Stimulated activated CD8-positive, alpha-beta memory T cell treated with anti-CD3 and anti-CD28 coated beads, Interleukin-12 subunit alpha, Interleukin-12 subunit beta, amount 100 ng/mL, for 24 hours (primary cell): ENCODE results near the gene CAND1.
"Not testable (repeated sequence)": the region's sequence is repeated elsewhere in the genome, so short reads cannot be mapped to it uniquely, and the experiment has no call there.

ENCODE experiments used
- DNase-seq: peaks from one replicate; pipeline ENCODE4 v3.0.0-alpha.2; 2020; ENCODE audit errors: extremely low read depth

Gene CAND1

DNA sequence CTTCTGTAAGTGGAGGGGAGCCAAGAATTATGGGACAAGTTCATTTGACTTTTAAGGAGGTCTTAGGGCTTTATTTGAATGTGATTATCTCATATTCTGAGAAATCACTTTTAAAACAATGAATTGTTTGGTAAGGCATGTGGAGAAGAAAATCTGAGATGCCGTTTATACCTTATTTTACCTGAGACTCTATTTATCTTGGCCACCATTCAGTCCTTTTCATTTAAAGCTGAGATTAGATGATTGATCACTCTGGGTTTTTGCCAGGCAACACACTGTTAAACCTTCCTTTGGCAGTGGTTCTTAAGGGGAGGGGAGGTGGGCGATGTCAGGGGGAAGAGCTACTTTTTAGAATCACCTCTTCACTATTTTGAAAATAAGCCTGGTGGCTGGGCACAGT is 11.4 kb downstream of the CAND1 start:
- no peak for DNase-seq

DNA sequence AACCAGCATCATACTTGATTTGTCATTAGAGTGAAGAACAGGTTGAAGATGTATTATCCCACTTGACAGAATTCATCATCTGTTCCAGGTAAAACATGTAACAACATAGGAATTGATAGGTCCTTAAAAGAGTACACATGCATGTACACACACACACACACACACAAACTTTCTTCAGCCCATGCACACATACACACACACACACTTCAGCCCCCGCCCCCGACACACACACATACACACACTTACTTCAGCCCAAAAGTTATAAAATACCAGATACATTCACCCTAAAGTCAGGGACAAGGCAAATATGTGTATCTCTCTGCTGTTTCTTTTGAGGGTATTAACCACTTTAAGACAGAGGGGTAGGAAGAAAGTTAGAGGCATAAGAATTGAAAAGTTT is 15.4 kb downstream of the CAND1 start:
- no peak for DNase-seq

DNA sequence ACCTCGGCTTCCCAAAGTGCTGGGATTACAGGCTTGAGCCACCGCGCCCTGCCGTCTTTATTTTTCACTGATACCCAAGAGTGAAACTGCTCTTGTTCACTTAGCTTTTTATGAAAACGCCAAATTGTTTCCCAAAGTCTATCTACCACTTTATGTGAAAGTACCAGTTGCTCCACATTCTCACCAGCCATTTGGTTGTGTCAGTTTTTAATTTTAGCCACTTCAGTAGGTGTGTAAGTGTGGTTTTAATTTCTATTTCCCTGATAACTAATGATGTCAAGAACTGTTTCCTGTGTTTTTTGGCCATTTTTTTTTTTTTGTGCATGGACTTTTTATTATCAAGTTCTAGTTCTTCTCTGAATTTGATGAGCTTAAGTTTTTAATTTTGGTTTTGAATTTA is 17.1 kb downstream of the CAND1 start:
- no peak for DNase-seq

DNA sequence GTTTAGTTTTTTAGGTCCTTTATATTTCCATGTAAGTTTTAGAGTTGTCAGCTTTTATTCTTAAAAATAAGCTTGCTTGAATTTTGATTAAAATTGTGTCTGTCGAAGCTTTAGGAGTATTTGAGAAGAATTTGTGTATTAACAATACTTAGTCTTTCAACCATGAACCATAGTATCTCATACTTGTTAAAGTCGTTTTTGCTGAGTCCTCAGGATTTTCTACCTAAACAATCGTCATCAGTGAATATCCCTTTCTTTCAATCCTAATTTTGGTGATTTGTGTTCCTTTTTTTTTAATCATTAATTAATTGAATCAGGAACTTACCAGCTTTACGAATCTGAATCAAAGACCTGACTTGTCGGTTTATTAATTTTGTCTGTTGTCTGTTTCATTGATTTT is 18.2 kb downstream of the CAND1 start:
- no peak for DNase-seq

DNA sequence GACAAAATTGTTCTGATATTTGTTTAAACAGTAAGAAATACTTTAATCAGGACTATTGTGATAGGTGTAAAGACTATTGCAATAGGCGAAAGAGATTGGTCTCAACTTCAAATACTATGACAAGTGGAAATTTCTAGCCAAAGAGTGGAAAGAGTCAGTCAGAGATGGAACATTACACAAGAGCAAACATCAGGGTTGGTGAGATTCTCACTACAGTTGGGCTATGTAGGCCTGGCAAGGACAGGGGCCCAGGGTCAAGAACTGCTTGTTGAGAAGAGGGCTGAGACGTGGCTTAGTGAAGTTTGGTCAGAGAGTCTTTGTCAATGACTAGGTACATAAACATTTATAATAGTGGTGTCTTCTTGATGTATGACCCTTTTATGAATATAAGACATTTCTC is 19.4 kb downstream of the CAND1 start:
- no peak for DNase-seq

DNA sequence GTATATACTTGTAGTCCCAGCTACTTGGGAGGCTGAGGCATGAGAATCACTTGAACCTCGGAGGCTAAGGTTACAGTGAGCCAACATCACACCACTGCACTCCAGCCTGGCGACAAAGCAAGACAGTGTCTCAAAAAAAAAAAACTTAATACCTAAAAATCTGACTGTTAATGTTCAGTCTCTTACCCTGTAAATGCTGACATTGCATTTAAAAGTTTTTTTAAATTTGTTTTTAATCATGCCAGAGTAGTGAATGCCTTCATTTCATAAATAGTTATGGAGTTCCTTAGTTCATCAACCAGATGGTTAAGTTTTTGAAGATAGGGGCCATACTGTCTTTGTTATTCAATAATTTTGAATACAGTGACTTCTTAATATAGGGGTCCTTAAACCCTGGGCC is 21.2 kb downstream of the CAND1 start:
- DNase-seq: no peak

DNA sequence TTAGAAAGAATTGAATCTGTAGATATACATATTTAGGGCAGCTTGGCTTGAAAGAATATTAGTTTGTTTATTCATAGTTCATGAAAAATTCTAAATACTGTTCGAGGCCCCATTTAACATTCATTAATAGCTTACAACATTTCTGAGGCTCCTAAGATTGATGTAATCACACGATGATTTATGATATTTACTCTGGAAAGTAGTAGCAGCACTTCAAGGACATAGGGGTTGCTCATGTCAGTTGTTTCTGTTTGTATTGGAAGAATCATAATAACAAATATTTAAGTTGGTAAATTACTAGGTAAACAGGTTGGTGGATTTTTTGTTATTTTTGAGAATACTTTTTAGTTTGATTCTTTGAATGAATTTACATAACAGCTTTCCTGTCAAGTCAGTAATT is 30.4 kb downstream of the CAND1 start:
- DNase-seq: no peak

DNA sequence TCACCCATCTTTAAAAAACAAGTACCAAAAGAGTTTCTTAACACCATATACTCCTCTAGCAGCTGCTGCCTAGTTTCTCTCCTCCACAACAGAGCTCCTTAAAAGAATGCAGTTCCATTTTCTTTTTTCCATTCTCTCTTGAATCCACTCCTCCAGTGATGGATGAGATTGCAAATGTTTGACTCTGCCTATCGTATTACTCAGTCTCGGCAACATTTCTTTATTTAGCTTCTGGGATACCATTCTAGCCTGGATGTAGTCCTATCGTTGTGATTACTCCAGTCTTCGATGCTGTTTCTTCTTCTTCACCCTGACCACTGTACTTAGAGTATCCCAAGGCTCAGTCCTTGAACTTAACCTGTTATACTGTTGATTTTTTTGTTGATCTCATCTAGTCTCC is 30.8 kb downstream of the CAND1 start:
- DNase-seq: no peak

DNA sequence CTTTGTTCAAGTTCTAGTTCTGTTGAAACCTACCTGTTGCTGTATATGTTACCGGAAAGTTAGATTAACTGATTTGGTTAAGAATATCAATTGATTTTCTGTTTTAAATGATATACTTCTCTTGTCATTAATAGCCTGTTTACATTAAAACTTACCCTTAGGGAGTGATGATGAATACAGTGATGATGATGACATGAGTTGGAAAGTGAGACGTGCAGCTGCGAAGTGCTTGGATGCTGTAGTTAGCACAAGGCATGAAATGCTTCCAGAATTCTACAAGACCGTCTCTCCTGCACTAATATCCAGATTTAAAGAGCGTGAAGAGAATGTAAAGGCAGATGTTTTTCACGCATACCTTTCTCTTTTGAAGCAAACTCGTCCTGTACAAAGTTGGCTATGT is 33.0 kb downstream of the CAND1 start:
- DNase-seq: no peak

DNA sequence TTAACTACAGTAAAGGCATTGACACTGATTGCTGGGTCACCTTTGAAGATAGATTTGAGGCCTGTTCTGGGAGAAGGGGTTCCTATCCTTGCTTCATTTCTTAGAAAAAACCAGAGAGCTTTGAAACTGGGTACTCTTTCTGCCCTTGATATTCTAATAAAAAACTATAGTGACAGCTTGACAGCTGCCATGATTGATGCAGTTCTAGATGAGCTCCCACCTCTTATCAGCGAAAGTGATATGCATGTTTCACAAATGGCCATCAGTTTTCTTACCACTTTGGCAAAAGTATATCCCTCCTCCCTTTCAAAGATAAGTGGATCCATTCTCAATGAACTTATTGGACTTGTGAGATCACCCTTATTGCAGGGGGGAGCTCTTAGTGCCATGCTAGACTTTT is 36.4 kb downstream of the CAND1 start:
- no peak for DNase-seq

DNA sequence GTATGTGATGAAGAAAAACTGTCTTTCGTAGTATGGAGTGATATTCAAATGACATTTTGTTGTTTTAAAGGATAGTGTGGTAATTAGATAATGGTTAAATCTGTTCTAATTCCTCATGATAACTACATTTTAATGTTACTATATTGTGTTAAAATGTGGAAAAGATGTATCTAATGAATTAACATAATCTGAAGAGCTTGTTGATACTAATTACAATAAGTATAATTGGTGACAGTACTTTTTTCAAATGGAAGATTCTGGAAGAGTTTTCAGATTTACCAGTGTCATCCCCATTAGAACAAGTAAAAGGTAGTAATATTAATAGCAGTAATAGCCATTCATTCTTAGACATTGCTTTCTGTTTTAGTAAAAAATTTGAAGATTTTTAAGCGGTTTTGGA is 37.6 kb downstream of the CAND1 start:
- DNase-seq: no peak

DNA sequence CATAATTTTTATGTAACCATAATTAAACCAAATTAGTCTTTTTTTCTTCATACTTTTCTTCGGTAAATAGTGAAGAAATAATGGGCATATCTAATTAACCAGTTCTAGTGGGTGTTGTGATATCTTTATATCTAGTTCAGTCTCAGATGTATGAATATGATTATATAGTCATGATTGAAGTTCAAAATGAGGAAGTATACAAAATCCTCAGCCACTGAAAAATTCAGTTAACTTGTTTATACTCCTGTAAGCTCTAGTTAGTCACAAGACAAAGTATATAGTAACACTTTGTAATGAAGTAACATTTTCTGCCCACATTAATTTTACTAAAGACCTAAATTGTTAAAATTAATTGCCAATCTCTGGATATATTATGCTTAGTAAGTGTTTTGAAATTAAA is 46.5 kb downstream of the CAND1 start:
- DNase-seq: no peak

DNA sequence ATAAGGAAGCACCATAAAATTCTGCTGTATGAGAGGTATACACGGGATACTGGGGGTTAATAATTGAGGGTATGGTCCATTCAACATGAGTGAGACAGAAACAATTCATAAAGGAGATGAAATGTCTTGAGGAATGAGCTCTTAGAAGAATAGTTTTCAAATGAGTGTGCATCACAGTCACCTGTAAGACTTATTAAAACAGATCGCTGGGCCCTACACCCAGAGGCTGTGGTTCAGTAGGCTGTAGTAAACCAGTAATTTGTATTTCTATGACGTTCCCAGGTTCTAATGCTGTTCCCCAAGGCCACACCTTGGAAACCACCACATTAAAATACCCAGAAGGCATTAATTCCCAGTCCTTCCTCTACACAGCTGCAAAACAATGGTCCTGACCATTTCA is 49.6 kb downstream of the CAND1 start:
- DNase-seq: no peak

DNA sequence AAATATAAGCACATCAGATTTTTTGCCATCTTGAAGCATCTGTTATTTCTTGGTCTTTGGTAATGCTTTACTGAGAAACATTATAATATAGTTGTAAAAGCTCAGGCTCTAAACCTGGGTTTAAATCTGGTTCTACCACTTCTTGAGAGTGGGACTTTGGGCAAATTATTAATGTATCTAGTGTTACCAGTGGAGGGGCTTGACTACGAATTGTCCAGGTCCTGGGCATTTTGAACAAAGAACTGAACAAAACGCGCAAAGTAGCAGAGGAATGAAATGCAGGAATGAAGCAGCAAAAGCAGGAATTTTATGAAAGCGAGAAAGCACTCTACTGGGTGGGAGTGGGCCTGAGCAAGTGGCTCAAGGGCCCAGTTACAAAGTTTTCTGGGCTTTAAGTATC is 50.8 kb downstream of the CAND1 start:
- DNase-seq: no peak

DNA sequence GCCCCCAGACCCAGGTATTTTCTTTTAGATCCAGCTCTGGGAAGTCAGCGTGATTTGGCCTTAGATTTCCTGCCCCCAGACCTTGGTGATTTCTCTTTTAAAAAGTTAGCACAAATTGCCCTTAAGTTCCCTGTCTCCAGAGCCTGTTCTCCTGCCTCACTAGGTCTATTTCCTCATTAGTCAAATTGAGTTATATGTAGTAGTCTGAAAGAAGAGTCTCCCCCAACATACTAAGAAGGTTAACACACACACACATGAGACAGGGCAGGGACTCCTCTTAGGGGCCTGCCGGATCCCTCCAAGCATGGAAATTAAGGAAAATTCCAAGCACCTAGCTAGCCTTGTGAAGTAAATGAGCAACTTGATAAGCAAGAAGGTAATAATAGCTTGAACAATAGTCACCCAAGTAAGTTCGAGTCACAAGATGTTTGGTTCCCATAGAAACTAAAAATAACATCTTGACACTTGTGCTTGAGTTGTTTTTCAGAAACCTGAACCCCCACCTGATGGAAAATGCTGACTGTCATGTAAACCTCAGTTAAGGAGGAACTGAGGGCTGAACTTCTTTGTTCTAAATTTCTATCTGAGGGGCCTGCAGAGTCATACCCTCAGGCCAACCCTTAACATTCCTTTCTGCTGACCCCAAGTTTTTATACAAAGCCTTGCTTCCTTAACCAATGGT is 51.6 kb downstream of the CAND1 start:
- no peak for DNase-seq

DNA sequence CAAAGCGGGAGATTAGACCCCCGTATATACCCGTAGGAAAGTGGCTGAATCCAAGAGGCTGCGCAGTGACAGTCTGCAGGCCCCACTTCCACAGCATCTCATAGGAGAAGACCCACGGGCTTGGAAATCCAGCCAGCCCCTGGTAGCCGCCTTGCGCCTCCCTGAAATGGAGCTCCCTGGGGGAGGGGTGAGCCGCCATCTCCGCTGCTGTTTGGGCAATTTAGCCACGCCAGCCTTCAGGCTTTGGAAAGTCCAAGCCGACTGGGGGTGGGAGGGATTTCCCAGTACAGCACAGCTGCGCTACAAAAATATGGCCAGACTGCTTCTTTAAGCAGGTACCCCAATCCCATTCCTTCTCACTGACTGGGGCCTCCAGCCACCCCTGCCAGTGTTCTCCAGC is 53.4 kb downstream of the CAND1 start:
- DNase-seq: no peak

DNA sequence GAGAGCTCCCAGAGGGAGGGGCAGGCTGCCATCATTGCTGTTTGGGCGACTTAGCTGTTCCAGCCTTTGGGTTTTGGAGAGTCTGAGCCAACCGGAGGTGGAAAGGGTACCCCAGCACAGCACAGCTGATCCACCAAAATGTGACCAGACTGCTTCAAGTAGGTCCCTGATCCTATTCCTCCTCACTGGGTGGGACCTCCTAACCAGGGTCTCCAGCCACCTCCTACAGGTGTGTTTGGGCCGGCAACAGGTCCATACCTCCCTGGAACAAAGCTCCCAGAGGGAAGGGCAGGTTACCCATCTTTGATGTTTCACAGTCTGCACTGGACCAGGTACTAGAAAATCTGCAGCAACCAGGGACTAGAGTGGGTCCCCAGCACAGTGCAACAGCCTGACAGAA is 53.8 kb downstream of the CAND1 start:
- no peak for DNase-seq

DNA sequence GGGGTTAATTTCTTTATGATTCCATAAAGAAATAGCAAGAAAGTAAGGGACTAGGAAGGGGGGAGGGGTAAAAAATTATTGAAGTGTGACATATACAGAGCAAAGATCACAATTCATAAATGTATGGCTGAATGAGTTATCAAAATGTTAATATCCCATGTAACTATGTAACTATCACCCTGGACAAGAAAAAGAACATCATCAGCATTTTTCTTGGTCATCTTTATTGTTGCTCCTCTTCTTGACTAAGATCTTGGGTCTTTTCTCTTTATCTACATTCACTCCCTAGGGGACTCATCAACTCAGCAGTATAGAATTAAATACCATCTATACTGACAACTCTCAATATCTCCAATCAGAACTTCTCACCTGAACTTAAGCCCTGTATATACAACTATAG is 57.5 kb downstream of the CAND1 start:
- no peak for DNase-seq

DNA sequence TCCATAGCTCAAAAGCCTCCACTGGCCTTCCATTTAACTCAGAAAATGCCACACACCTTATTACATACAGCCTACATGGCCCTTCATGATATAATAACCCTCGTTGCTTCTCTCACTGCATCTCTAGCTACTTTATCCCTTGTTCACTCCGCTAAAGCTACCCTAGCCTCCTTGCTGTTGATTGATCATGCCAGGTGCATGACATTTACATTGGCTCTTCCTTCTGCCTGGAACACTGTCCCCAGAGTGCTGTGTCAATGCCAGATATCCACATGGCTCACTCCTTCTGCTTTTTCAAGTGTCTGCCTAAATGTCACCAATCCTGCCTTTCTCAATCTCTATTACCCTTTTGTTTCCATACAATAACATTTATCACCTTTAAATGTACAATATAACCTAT is 58.3 kb downstream of the CAND1 start:
- DNase-seq: no peak

DNA sequence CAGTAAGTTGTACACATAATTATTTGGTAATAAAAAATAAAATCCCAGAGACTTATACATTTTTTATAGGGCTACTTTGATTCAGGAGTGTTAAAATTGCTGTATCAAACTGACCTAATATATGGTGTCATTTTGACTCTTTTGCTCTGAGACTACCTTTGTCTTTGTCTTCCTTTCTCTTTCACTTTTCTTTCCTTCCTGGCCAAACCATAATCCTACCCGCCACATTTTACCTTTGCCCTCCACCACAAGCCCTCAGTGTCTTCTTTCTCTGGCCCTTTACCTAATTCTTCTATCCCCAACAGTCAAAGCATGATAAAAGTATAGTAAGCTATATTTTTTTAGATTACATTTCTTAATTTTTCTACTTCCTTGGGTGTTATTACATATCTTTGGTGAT is 62.0 kb downstream of the CAND1 start:
- no peak for DNase-seq

DNA sequence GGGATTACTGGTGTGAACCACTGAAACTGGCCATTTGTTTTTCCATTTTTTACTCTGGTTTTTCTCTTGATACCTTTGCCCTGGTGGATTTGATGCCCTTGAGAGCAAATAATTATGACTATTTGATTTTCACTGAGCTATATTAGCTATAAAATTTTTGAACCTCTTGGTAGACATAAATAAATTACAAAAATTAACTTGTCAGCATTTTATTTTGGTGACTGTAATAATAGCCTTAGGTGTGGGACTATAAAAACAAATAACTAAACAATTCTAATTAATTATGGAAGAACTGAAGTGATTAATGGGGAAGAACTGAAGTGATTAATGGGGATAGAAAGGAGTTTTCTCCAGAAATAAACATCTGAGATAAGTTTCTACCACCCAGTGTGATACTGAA is 62.7 kb downstream of the CAND1 start:
- no peak for DNase-seq

DNA sequence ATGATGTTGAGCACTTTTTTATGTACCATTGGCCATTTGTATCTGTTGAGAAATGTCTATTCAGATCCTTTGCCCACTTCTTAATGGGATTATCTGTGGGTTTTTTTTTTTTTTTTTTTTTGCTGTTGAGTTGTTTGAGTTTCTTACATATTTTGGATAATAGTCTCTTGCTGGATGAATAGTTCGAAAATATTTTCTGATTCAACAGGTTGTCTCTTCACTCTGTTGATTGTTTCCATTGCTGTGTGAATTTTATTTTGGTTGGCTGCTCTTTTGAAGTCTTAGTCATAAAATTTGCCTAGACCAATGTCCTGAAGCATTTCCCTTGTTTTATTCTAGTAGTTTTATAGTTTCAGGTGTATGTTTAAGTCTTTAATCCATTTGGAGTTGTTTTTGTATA is 64.5 kb downstream of the CAND1 start:
- no peak for DNase-seq

DNA sequence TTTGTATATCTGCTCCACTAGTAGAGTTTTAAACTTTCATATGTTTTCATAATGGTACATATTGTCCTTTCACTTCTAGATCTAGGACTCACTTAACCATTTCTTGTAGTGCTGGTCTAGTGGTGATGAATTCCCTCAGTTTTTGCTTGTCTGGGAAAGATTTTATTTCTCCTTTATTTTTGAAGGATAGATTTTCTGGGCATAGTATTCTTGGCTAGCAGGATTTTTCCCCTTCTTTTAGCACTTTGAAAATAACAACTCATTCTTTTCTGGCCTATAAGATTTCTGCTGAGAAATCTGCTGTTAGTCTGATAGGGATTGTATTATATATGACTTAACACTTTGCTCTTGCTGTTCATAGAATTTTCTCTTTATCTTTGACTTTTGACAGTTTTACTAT is 69.3 kb downstream of the CAND1 start:
- DNase-seq: no peak

DNA sequence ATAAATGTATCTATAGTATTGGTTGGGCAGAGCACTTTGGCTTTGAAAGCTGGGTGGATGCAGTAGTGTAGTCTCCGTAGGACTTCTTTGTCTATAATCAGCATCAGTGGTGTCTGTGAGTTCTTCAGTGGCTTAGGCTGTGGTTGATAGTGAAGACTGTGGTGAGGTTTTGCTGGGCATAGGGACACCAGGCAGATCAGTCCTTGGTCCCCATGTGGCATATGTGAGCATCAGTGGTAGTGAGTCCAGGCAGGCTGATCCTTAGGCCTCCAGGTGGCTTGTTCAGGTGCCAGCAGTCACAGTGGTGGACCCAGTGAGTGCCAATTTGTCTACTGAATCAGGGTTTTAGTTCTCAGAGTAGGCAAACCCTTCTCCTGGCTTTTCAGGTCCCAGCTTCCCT is 70.4 kb downstream of the CAND1 start:
- DNase-seq: no peak

DNA sequence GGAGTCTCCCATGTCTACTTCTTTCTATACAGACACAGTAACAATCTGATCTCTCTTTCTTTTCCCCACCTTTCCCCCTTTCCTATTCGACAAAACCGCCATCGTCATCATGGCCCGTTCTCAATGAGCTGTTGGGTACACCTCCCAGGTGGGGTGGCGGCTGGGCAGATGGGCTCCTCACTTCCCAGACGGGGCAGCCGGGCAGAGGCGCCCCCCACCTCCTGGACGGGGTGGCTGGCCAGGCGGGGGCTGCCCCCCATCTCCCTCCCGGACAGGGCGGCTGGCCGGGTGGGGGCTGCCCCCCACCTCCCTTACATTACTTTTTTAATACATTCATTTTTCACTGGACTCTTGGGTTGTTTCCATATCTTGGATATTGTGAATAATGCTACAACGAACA is 71.9 kb downstream of the CAND1 start:
- not testable (repeated sequence) for DNase-seq
